Osteoblast (primary cell): Measurements from ENCODE around the gene TNS4. TPM values are rescaled to one million over a fixed set of nuclear protein-coding genes. Genes with fewer than 3 reads are reported as not detected.

Experiments used
- DNase-seq: peaks from one replicate; pipeline ENCODE4 v3.0.0; 2011; ENCODE audit warnings: low spot score, mixed read lengths; ENCODE audit not compliant: insufficient read length; ENCODE audit errors: missing footprints
- H2AFZ ChIP-seq: 2 replicates; pipeline ENCODE4 v1.6.0; 2011; ENCODE audit warnings: mild to moderate bottlenecking, low read length
- H3K27ac ChIP-seq: 2 replicates; pipeline ENCODE4 v1.5.1; 2011; ENCODE audit warnings: mild to moderate bottlenecking, low read depth, low read length, moderate library complexity
- H3K27me3 ChIP-seq: 2 replicates; pipeline ENCODE4 v1.6.0; 2012; ENCODE audit warnings: mild to moderate bottlenecking, control low read depth, inconsistent platforms, low read length, moderate library complexity; ENCODE audit not compliant: insufficient read depth
- H3K36me3 ChIP-seq: 2 replicates; pipeline ENCODE4 v1.5.1; 2011; ENCODE audit warnings: mild to moderate bottlenecking, low read length, control low read depth, moderate library complexity; ENCODE audit not compliant: insufficient read depth
- H3K4me1 ChIP-seq: 2 replicates; pipeline ENCODE4 v1.5.1; 2011; ENCODE audit warnings: mild to moderate bottlenecking, low read length, control low read depth, moderate library complexity; ENCODE audit not compliant: insufficient read depth
- H3K4me2 ChIP-seq: 2 replicates; pipeline ENCODE4 v1.6.0; 2011; ENCODE audit warnings: mild to moderate bottlenecking, low read length; ENCODE audit not compliant: insufficient read depth
- H3K4me3 ChIP-seq: fragments of 200-600 bp; sonication (generic); 3 replicates; pipeline ENCODE4 v1.5.1; 2012; ENCODE audit warnings: mild to moderate bottlenecking, low read length, inconsistent platforms; ENCODE audit not compliant: insufficient read depth
- H3K79me2 ChIP-seq: 2 replicates; pipeline ENCODE4 v1.6.0; 2012; ENCODE audit warnings: mild to moderate bottlenecking, low read length, control low read depth, inconsistent platforms; ENCODE audit not compliant: insufficient read depth
- H3K9me3 ChIP-seq: 2 replicates; pipeline ENCODE4 v1.5.1; 2011; ENCODE audit warnings: low read depth, low read length, control low read depth
- H4K20me1 ChIP-seq: 2 replicates; pipeline ENCODE4 v1.6.0; 2012; ENCODE audit warnings: mild to moderate bottlenecking, low read length, control low read depth; ENCODE audit not compliant: insufficient read depth
- total RNA-seq: library from RNA; depleted of rRNA; stranded (reverse); fragments of >200 nt; gene quantifications from 2 replicates; pipeline ENCODE4 v1.2.3, GENCODE V29; 2012
- TF ChIP-seq, protein P1 (sequence below): IDR thresholded peaks from 2 replicates; pipeline ENCODE4 v1.5.1; 2011; ENCODE audit warnings: mild to moderate bottlenecking, low read depth, low read length, moderate library complexity; ENCODE audit errors: extremely low read depth

Gene TNS4
- total RNA-seq, 1 donor = under 0.01 TPM

DNA sequence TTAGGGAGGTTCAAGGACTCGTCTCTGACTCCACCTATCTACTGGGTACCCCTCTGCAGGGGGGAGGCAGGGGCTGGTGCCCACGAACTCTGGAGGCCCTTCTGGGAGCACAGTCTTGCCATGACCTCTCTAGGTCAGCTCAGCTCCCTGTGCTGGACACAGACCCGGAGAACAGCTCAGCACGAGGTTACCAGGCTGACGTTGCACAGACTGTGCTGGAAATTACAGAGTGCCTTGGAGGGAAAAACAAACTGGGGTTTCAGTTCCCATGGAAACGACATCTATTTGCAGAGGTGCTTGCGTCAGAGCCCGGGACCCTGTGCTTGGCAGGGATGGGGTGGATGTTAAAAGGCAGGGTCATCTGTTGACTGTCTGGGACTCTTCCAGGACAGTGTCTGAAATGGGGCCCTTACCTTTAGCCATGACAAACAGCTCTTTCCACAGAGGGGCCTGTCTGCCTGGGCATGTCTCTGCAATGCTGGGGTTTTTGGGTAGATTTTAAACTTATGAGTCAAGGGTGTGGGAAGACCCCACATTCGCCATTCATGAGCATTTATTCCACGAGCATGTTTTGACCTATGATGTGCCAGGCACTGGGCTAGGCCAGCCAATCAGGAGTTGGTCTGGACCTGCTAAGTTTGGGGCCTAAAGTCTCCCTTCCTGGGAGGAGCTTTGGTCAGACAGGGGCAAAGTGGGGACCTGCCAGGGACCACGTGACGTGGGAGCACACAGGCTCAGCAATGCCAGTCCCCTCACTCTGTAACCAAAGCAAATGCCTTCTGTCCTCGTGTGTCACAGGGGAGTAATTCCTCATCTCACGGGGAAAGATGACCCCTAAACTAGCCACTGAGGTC lies 41.4 kb upstream of the TNS4 start:
- no peaks in the 10 kb centered on the region for H3K79me2 ChIP-seq
- H3K4me1 ChIP-seq = peaks cover 33% of the 10 kb centered on the region
- H3K4me2 ChIP-seq = no peak overlapping the region
- H2AFZ ChIP-seq = no peak overlapping the region
- H3K27me3 ChIP-seq = no peaks in the 10 kb centered on the region
- no peaks in the 10 kb centered on the region for H4K20me1 ChIP-seq
- H3K4me3 ChIP-seq = no peak overlapping the region
- peak overlapping the region; percentile 99 for H3K27ac ChIP-seq
- TF ChIP-seq, protein P1, sequence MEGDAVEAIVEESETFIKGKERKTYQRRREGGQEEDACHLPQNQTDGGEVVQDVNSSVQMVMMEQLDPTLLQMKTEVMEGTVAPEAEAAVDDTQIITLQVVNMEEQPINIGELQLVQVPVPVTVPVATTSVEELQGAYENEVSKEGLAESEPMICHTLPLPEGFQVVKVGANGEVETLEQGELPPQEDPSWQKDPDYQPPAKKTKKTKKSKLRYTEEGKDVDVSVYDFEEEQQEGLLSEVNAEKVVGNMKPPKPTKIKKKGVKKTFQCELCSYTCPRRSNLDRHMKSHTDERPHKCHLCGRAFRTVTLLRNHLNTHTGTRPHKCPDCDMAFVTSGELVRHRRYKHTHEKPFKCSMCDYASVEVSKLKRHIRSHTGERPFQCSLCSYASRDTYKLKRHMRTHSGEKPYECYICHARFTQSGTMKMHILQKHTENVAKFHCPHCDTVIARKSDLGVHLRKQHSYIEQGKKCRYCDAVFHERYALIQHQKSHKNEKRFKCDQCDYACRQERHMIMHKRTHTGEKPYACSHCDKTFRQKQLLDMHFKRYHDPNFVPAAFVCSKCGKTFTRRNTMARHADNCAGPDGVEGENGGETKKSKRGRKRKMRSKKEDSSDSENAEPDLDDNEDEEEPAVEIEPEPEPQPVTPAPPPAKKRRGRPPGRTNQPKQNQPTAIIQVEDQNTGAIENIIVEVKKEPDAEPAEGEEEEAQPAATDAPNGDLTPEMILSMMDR = no peak
- H3K36me3 ChIP-seq = no peaks in the 10 kb centered on the region
- DNase-seq = peak; percentile 95
- no peaks in the 10 kb centered on the region for H3K9me3 ChIP-seq

DNA sequence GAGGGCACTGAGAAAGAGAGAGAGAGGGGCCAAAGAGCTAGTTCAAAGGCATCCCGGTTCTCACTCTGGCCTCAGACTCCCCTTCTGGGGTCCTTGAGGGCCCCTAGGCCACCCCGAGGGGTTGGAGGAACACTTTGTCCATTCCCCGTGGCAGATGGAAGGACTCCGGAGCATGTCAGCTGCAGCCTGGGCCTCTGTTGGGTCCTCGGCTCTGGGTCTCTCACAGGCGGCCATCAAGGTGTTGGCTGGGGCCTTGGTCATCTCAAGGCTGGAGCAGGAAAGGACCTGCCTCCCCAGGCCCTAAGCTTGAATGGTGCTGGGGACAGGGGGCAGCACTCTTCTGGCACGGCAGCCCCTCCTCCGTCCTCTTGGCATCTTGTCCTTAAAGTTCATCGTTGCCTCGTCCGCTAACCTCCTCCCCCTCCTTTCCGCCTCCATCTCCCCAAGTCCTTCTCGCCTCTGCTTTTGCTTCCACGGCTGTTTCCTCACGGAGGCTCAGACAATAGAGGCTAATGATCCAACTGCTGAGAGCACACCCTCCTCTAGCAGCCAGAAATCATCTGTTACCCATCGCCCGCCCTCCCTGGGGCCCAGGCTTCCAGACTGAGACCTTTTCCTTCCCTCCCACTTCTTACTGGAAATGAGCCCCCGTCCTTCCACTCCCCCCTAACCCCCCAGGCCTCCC lies 40.6 kb upstream of the TNS4 start:
- Histone ChIP-seq H3K27me3 (no peaks in the 10 kb centered on the region), H3K9me3 (no peaks in the 10 kb centered on the region), H3K36me3 (no peaks in the 10 kb centered on the region), H3K79me2 (no peaks in the 10 kb centered on the region), H4K20me1 (no peaks in the 10 kb centered on the region), H3K4me3 (no peak overlapping the region), H3K27ac (peak overlapping the region; percentile 99), H3K4me2 (peak overlapping the region; percentile 30), H2AFZ (no peak overlapping the region), H3K4me1 (peaks cover 35% of the 10 kb centered on the region)
- TF ChIP-seq, protein P1 = no peak
- no peak for DNase-seq

DNA sequence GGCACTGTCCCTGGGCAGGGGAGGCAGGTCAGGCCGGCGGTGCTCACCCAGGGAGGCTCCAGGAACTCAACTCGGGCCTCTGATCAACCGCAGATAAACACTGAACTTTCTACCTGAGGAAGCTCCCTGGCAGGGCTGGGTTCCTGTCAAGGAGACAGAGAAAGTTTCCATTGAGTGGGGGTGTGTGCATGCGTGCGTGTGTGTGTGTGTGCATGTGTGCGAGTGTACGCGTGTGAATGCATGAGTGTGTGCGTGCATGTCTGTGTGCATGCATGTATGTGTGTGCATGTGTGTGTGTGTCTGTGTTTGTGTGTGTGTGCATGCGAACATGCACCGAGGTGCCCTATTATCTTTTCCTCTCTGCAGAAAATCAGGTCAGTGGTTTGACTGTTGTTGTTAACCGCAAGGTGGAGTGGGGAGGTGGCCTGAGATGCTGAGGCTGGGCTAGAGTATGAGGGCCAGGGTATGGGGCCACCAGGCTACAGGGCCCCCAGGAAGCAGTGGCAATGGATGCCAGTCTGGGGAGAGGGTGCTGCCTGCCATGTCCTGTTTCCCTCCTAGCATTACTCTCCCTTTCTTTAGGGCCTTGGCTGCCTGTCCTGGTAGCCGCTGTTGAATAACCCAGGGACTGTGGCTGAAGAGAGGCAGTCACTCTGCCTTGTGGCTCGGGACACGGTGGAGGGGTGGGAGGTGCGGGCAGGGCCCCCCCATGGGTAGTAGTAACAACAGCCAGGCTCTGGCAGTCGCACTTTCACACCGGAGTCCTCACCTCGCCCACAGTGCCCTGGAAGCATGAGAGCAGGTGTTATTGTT lies 39.8 kb upstream of the TNS4 start:
- TF ChIP-seq, protein P1 = no peak
- Histone ChIP-seq H3K79me2 (no peaks in the 10 kb centered on the region), H3K27ac (peak overlapping the region; percentile 99), H2AFZ (no peak overlapping the region), H3K4me1 (peaks cover 42% of the 10 kb centered on the region), H4K20me1 (no peaks in the 10 kb centered on the region), H3K4me3 (no peak overlapping the region), H3K27me3 (no peaks in the 10 kb centered on the region), H3K9me3 (no peaks in the 10 kb centered on the region), H3K36me3 (no peaks in the 10 kb centered on the region), H3K4me2 (no peak overlapping the region)
- no peak for DNase-seq
